ENCODE results near the gene TESK2.

TESK2 gene

GRCh38 chr1:45345014-45345413 is 145.9 kb downstream of the TESK2 start:
- FAIRE-seq (no peak), DNase-seq (ENCODE audit: insufficient read length, low spot score) (no peak)

GRCh38 chr1:45344499-45344898 is 146.5 kb downstream of the TESK2 start:
- DNase-seq (ENCODE audit: insufficient read length, low spot score), result no peak
- FAIRE-seq, result no peak

- DNase-seq (ENCODE audit: insufficient read length, low spot score) (no peak), FAIRE-seq (no peak)
These were observed 150.0 kb downstream of the TESK2 start for GRCh38 chr1:45340816-45341466.

- peak; percentile 90 for FAIRE-seq
These were observed 151.0 kb downstream of the TESK2 start, which contains the start of the genes MUTYH and TOE1 for GRCh38 chr1:45339789-45340558. Gene MUTYH, minus strand, starts transcription at chr1:45340440. Its CDS starts 5,935 bp downstream, at chr1:45334505. Gene TOE1, plus strand, starts transcription at chr1:45340170. Its CDS starts 83 bp downstream, at chr1:45340253.

GRCh38 chr1:45337630-45338325 is 153.2 kb downstream of the TESK2 start:
- DNase-seq (ENCODE audit: insufficient read length, low spot score) (no peak), FAIRE-seq (no peak)

More at GRCh38 chr1:45339789-45340558, 151.0 kb downstream of the TESK2 start, which contains the start of the genes MUTYH and TOE1:
- DNase-seq (ENCODE audit: insufficient read length, low spot score), result peak; percentile 83

- no peak for FAIRE-seq
These were observed 155.1 kb downstream of the TESK2 start for GRCh38 chr1:45335855-45336324.

GRCh38 chr1:45334308-45335245 is 156.4 kb downstream of the TESK2 start:
- DNase-seq (ENCODE audit: insufficient read length, low spot score) (no peak), FAIRE-seq (no peak)

More at GRCh38 chr1:45335855-45336324, 155.1 kb downstream of the TESK2 start:
- DNase-seq (ENCODE audit: insufficient read length, low spot score), result no peak

GRCh38 chr1:45332346-45332720 is 158.6 kb downstream of the TESK2 start:
- FAIRE-seq, result no peak
- DNase-seq (ENCODE audit: insufficient read length, low spot score), result no peak

- FAIRE-seq (no peak), DNase-seq (ENCODE audit: insufficient read length, low spot score) (no peak)
These were observed 159.3 kb downstream of the TESK2 start for GRCh38 chr1:45331436-45332345.

GRCh38 chr1:45329445-45329844 is 161.5 kb downstream of the TESK2 start:
- FAIRE-seq, result no peak
- no peak for DNase-seq (ENCODE audit: insufficient read length, low spot score)

- FAIRE-seq (no peak), DNase-seq (ENCODE audit: insufficient read length, low spot score) (no peak)
These were observed 162.3 kb downstream of the TESK2 start for GRCh38 chr1:45328680-45329079.

- FAIRE-seq, result peak; percentile 31
- DNase-seq (ENCODE audit: insufficient read length, low spot score), result no peak
These were observed 163.1 kb downstream of the TESK2 start for GRCh38 chr1:45327644-45328515.

GRCh38 chr1:45326627-45327623 is 164.0 kb downstream of the TESK2 start, which contains the start of gene HPDL:
Gene HPDL, plus strand, starts transcription at chr1:45326895. Its CDS starts 254 bp downstream, at chr1:45327149.
- FAIRE-seq, result peak; percentile 72
- peak; percentile 75 for DNase-seq (ENCODE audit: insufficient read length, low spot score)

GRCh38 chr1:45325851-45326506 is 165.0 kb downstream of the TESK2 start:
- FAIRE-seq (no peak), DNase-seq (ENCODE audit: insufficient read length, low spot score) (no peak)

GRCh38 chr1:45322486-45323040 is 168.4 kb downstream of the TESK2 start:
- peak; percentile 56 for FAIRE-seq
- no peak for DNase-seq (ENCODE audit: insufficient read length, low spot score)

GRCh38 chr1:45321444-45321843 is 169.5 kb downstream of the TESK2 start:
- no peak for FAIRE-seq

More at GRCh38 chr1:45321444-45321843, 169.5 kb downstream of the TESK2 start:
- DNase-seq (ENCODE audit: insufficient read length, low spot score), result no peak

Measured in GM19239 (cell line).